HFFc6 (cell line): ENCODE measurements around the gene SIGLEC15. TPM values are rescaled to one million over a fixed set of nuclear protein-coding genes. Genes with fewer than 3 reads are reported as not detected.
A peak's percentile ranks its signal among the peaks of the same experiment; 100 is the strongest.

Experiments used
- DNase-seq: peaks from one replicate; pipeline ENCODE4 v3.0.0-alpha.2; 2018
- H3K27ac Mint-ChIP-seq: 2 replicates; pipeline ENCODE4 v1.8.0; 2020; ENCODE audit warnings: mild to moderate bottlenecking, mixed read lengths
- H3K27me3 Mint-ChIP-seq: 2 replicates; pipeline ENCODE4 v1.8.0; 2021; ENCODE audit warnings: mild to moderate bottlenecking, moderate library complexity, mixed read lengths; ENCODE audit not compliant: insufficient read depth
- H3K36me3 Mint-ChIP-seq: 2 replicates; pipeline ENCODE4 v1.8.0; 2021; ENCODE audit warnings: low read depth, mixed read lengths
- H3K4me1 Mint-ChIP-seq: 2 replicates; pipeline ENCODE4 v1.8.0; 2020; ENCODE audit warnings: low read depth, mixed read lengths
- H3K4me3 Mint-ChIP-seq: 2 replicates; pipeline ENCODE4 v1.8.0; 2020; ENCODE audit warnings: mild to moderate bottlenecking, moderate library complexity, mixed read lengths
- H3K9me3 Mint-ChIP-seq: 2 replicates; pipeline ENCODE4 v1.8.0; 2020; ENCODE audit warnings: mild to moderate bottlenecking, mixed read lengths
- total RNA-seq, 6 experiments: library from RNA; stranded (reverse); fragmentation: NEBNext Ultra II Directional; extraction: Animal tissue kit (Norgen Biotek cat#: 25700); gene quantifications; 2 replicates in 1 of 6; 3 replicates in 5 of 6; pipeline ENCODE4 v1.2.3, GENCODE V29; 2021
- TF ChIP-seq, protein P1 (sequence below): fragments of 200-600 bp; sonication (generic); IDR thresholded peaks from 2 replicates; pipeline ENCODE4 v1.5.0; 2021; ENCODE audit warnings: antibody characterized with exemption, mild to moderate bottlenecking

The SIGLEC15 gene
- total RNA-seq, 6 experiments from 2014 or later: 0.40 to 0.91 (median 0.61) TPM

DNA sequence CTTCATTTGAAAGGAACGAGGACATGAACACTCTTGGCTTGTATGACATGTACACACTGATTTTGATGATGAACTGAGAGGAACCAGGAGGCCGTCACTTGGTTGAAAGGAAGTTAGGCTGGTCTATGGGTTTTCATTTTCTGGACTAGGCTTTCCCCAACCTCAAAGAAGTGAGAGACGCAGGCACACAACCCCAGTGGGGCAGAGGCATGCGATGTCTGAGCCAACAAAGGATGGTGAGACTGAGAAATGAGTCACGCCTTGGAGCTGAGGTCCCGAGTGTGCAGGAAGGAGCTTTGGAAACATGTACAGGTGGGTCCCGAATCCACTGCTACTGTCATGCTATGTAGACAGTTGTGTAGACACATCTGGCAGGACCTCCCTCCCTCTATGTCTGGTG is 24.1 kb downstream of the SIGLEC15 start:
- Mint-ChIP-seq H3K36me3 (peaks cover 36% of the 10 kb centered on the region), H3K4me1 (peaks cover 8% of the 10 kb centered on the region; the same call in 1 of the 2 replicates), H3K27me3 (peaks cover 4% of the 10 kb centered on the region; the same call in 1 of the 2 replicates), H3K4me3 (no peak overlapping the region), H3K9me3 (no peaks in the 10 kb centered on the region), H3K27ac (no peak overlapping the region)
- TF ChIP-seq, protein P1, sequence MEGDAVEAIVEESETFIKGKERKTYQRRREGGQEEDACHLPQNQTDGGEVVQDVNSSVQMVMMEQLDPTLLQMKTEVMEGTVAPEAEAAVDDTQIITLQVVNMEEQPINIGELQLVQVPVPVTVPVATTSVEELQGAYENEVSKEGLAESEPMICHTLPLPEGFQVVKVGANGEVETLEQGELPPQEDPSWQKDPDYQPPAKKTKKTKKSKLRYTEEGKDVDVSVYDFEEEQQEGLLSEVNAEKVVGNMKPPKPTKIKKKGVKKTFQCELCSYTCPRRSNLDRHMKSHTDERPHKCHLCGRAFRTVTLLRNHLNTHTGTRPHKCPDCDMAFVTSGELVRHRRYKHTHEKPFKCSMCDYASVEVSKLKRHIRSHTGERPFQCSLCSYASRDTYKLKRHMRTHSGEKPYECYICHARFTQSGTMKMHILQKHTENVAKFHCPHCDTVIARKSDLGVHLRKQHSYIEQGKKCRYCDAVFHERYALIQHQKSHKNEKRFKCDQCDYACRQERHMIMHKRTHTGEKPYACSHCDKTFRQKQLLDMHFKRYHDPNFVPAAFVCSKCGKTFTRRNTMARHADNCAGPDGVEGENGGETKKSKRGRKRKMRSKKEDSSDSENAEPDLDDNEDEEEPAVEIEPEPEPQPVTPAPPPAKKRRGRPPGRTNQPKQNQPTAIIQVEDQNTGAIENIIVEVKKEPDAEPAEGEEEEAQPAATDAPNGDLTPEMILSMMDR: no peak
- no peak for DNase-seq

DNA sequence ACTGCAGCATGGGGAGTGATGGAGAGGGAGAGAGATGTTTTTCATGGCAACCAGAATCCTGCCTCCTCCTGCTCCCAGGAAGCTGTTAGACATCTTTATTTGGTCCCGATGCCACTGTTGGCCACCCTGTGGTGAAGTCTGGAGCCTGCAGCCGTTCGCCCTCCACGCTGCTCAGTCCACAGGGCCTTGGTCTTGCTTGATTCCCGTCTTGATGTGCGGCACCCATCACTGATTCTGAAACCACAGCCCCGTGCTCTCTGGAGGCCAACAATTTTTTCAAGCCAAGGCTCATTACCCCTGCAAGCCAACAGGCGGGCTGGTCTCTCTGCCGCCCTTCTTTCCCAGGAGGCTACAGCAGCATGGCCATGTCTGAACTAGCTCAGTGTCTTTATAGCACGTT is 24.5 kb downstream of the SIGLEC15 start:
- peaks cover 4% of the 10 kb centered on the region; the same call in 1 of the 2 replicates for H3K27me3 Mint-ChIP-seq
- 0 out of 2 replicates have a peak overlapping the region, but pooled peaks have one; percentile 24 for H3K27ac Mint-ChIP-seq
- no peaks in the 10 kb centered on the region for H3K9me3 Mint-ChIP-seq
- H3K4me3 Mint-ChIP-seq: no peak overlapping the region
- TF ChIP-seq, protein P1: peak; percentile 75
- DNase-seq: peak; percentile 29
- H3K4me1 Mint-ChIP-seq: peaks cover 8% of the 10 kb centered on the region; the same call in 1 of the 2 replicates
- peaks cover 38% of the 10 kb centered on the region for H3K36me3 Mint-ChIP-seq

DNA sequence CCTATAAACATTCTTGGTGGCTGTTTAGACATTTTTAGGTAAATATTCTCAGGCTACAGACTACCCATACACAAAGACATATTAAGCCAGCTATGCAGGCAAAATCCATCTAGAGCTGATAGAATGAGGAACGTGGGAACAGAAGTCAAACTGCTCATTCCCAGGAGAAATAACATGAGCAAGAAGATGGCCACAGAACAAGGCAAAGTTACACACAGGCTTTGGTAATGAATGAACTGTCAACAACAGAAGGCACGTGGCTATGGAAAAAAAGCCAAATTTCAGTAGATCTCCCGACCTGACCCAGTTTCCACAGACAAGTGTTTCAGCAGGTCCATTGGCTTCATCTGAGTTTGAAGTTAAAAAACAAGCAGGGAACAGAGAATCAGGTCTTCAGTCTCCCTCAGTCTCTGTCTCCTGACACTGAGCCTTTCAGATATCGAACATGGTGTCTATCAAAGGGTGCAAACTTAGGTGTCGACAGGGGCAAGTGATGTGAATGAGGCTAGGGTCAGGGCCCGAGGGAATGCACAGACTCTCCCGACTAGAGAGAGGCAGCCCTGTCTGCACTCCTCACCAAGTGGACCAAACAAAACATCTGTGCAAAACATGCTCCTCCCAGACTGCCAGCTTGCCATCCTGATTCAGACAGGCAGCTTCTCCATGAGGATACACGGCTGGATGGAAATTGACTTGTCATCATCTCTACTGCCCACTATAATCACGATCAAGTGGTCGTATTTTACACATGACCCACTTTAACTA is 25.9 kb downstream of the SIGLEC15 start:
- peaks cover 8% of the 10 kb centered on the region; the same call in 1 of the 2 replicates for H3K4me1 Mint-ChIP-seq
- H3K27me3 Mint-ChIP-seq: no peaks in the 10 kb centered on the region; the same call in 1 of the 2 replicates
- TF ChIP-seq, protein P1: no peak
- no peak overlapping the region for H3K27ac Mint-ChIP-seq
- H3K4me3 Mint-ChIP-seq: no peak overlapping the region
- H3K36me3 Mint-ChIP-seq: peaks cover 50% of the 10 kb centered on the region
- no peaks in the 10 kb centered on the region for H3K9me3 Mint-ChIP-seq
- no peak for DNase-seq

DNA sequence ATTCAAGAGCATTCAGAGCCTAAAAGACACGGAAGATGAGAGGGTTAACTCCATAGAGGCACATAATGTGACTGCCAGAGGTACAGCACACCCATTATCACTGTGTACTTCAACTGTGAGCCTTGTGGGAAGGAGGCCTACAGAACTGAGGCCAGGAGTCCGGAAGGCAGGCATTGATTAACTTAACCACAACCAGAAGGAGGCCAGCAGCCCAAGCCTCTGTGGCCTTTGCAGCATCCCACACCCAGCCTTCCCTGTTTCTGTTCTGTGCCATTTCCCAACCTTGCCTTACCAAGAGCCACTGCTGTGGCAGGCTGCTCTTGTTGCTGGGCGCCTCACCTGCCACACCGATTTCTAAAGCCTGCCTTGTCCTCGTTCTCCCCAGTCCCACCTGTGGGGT is 27.2 kb downstream of the SIGLEC15 start:
- peaks cover 8% of the 10 kb centered on the region; the same call in 1 of the 2 replicates for H3K4me1 Mint-ChIP-seq
- DNase-seq: no peak
- H3K36me3 Mint-ChIP-seq: peaks cover 60% of the 10 kb centered on the region
- H3K27ac Mint-ChIP-seq: no peak overlapping the region
- H3K4me3 Mint-ChIP-seq: no peak overlapping the region
- no peaks in the 10 kb centered on the region; the same call in 1 of the 2 replicates for H3K27me3 Mint-ChIP-seq
- TF ChIP-seq, protein P1: no peak
- no peaks in the 10 kb centered on the region for H3K9me3 Mint-ChIP-seq

DNA sequence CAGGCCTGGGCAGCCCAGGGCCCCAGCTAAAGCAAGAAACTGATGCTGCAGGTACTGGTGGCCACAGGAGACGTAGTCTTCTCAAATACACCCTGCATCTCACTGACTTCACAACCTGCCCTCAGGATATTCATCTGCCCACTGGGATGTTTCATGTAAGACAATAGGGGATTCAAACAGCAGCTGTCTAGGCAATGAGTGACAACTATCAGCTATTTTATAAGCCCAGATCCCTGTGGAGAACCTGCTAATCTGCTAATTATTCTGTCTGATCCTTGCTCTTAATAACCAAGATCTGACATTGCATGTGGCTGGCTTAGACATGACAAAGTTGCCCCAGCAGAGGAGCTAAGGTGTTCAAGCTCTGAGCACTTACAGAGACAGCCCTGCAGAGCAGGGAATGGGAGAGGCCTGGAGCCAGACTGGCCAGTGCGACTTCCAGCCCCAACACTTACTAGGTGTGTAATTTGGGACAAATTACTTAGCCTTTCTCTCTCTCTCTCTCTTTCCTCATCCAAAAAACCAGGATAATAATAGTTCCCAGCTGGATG is 28.6 kb downstream of the SIGLEC15 start:
- DNase-seq: no peak
- Mint-ChIP-seq H3K36me3 (peaks cover 70% of the 10 kb centered on the region), H3K27ac (no peak overlapping the region), H3K27me3 (no peaks in the 10 kb centered on the region; the same call in 1 of the 2 replicates), H3K9me3 (no peaks in the 10 kb centered on the region), H3K4me3 (no peak overlapping the region), H3K4me1 (peaks cover 8% of the 10 kb centered on the region; the same call in 1 of the 2 replicates)
- TF ChIP-seq, protein P1: no peak
